ENCODE measurements around the gene CCER1. TPM values are rescaled to one million over a fixed set of nuclear protein-coding genes. Genes with fewer than 3 reads are reported as not detected.

The CCER1 gene
- total and polyA plus RNA-seq, 2 donors (not counting 1 experiment from before 2014, with no cell fraction given), result not detected

DNA sequence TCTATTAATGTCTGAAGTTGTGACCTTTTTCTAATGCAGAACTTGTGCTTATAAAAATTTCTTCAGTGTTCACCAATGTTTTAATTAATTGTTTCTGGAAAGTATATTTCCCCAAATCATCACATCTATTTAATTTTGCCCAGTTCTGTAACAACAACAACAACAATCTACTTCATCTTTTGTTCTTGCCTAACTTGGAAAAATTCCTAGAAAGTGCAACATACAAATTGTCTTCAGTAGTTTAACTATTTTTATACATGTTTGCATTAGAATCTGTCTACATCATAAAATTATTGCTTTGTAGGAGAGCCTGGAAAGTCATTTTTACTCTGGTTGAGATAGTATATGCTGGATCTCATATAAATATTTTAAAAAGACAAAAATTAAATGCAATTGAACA is 38.5 kb downstream of the CCER1 start:
- Histone ChIP-seq H4K20me1 (ENCODE audit: control insufficient read depth, insufficient read depth, low read length, poor library complexity, severe bottlenecking) (no peaks in the 10 kb centered on the region), H3K9ac (ENCODE audit: low read length) (no peak overlapping the region), H3K27me3 (replicated peaks in 1 of 4; ENCODE audit: control extremely low read depth in 1 of 4, control insufficient read depth in 3 of 4, insufficient read depth in 4 of 4, low read length in 3 of 4) (no peaks in the 10 kb centered on the region), H3K4me3 (ENCODE audit: control extremely low read depth in 1 of 5, extremely low read depth in 1 of 5, insufficient read depth in 1 of 5, low read depth in 2 of 5, low read length in 4 of 5) (no peak overlapping the region), H3K36me3 (replicated peaks in 1 of 2; ENCODE audit: control extremely low read depth in 1 of 2, control insufficient read depth in 1 of 2, extremely low read depth in 1 of 2, insufficient read depth in 2 of 2, low read length in 1 of 2) (no peaks in the 10 kb centered on the region), H2AFZ (ENCODE audit: insufficient read depth, low read depth, low read length, poor library complexity, severe bottlenecking) (no peak overlapping the region), H3K79me2 (ENCODE audit: control insufficient read depth, insufficient read depth, low read length) (no peaks in the 10 kb centered on the region), H3K4me2 (replicated peaks; ENCODE audit: low read depth, low read length, poor library complexity, severe bottlenecking) (no peak overlapping the region), H3K9me3 (ENCODE audit: control extremely low read depth in 1 of 3, control insufficient read depth in 2 of 3, insufficient read depth in 1 of 3, low read length in 2 of 3) (peaks cover 0 to 7% (median 0%) of the 10 kb centered on the region in 3 donors), H3K27ac (ENCODE audit: low read length in 2 of 2) (no peak overlapping the region), H3K4me1 (ENCODE audit: control insufficient read depth in 2 of 2, insufficient read depth in 2 of 2, low read length in 2 of 2) (no peaks in the 10 kb centered on the region)
- no peak for TF ChIP-seq EZH2 (IDR thresholded peaks at IDR 0.05; ENCODE audit: borderline replicate concordance, insufficient read depth, low read depth, low read length, poor library complexity, severe bottlenecking)
- TF ChIP-seq, protein P1, sequence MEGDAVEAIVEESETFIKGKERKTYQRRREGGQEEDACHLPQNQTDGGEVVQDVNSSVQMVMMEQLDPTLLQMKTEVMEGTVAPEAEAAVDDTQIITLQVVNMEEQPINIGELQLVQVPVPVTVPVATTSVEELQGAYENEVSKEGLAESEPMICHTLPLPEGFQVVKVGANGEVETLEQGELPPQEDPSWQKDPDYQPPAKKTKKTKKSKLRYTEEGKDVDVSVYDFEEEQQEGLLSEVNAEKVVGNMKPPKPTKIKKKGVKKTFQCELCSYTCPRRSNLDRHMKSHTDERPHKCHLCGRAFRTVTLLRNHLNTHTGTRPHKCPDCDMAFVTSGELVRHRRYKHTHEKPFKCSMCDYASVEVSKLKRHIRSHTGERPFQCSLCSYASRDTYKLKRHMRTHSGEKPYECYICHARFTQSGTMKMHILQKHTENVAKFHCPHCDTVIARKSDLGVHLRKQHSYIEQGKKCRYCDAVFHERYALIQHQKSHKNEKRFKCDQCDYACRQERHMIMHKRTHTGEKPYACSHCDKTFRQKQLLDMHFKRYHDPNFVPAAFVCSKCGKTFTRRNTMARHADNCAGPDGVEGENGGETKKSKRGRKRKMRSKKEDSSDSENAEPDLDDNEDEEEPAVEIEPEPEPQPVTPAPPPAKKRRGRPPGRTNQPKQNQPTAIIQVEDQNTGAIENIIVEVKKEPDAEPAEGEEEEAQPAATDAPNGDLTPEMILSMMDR (IDR thresholded peaks at IDR 0.05), result no peak
- ATAC-seq (ENCODE audit: low read depth) (no peak), DNase-seq (no peak)
- H3K27me3 Mint-ChIP-seq, result peaks cover 4% of the 10 kb centered on the region
- CTCF ChIA-PET, result no interaction called here
- no peak overlapping the region for H3K4me3 Mint-ChIP-seq
- intact Hi-C loops (cut with micrococcal nuclease), result no loop called here
- H3K4me1 Mint-ChIP-seq, result no peaks in the 10 kb centered on the region
- POLR2A ChIA-PET, result no interaction called here
- H3K27ac Mint-ChIP-seq, result no peak overlapping the region
- H3K9me3 Mint-ChIP-seq (ENCODE audit: insufficient read depth), result no peaks in the 10 kb centered on the region

DNA sequence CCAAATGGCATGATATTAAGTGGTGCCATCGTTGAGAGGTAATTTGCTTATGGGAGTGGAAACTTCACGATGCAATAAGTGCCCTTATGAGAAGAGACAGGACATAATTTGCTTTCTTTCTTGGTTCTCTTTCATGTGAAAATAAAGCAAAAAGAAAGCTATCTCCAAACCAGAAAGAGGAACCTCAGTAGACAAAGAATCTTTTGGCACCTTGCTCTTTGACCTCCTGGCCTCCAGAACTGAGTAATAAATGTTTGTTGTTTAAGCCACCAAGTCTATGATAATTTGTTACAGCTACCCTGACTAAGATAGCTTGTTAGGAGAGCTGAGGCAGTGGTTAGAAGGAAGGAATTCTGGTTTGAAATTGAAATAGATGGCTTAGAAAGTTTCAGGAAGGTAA is 39.6 kb downstream of the CCER1 start:
- H3K9me3 Mint-ChIP-seq (ENCODE audit: insufficient read depth), result no peaks in the 10 kb centered on the region
- ATAC-seq (ENCODE audit: low read depth), result no peak
- H3K4me1 Mint-ChIP-seq, result no peaks in the 10 kb centered on the region
- no peak overlapping the region for H2AFZ ChIP-seq (ENCODE audit: insufficient read depth, low read depth, low read length, poor library complexity, severe bottlenecking)
- no CpG with 5 or more reads among the region's 2 CpGs for WGBS (ENCODE audit: insufficient coverage)
- intact Hi-C loops (cut with micrococcal nuclease), result no loop called here
- H3K4me3 Mint-ChIP-seq, result no peak overlapping the region
- no peak overlapping the region for H3K27ac Mint-ChIP-seq
- no peaks in the 10 kb centered on the region for H3K27me3 ChIP-seq (replicated peaks in 1 of 4; ENCODE audit: control extremely low read depth in 1 of 4, control insufficient read depth in 3 of 4, insufficient read depth in 4 of 4, low read length in 3 of 4)
- H3K4me1 ChIP-seq (ENCODE audit: control insufficient read depth in 2 of 2, insufficient read depth in 2 of 2, low read length in 2 of 2), result no peaks in the 10 kb centered on the region
- TF ChIP-seq, protein P1 (IDR thresholded peaks at IDR 0.05), result no peak
- no peak for TF ChIP-seq EZH2 (IDR thresholded peaks at IDR 0.05; ENCODE audit: borderline replicate concordance, insufficient read depth, low read depth, low read length, poor library complexity, severe bottlenecking)
- ChIA-PET POLR2A (no interaction called here), CTCF (interaction anchor here (1.0 kb wide), 1 partner anchor 10 kb away, joined by 4 read pairs; no protein-coding TSS in a partner anchor)
- H3K79me2 ChIP-seq (ENCODE audit: control insufficient read depth, insufficient read depth, low read length), result no peaks in the 10 kb centered on the region
- no peak for DNase-seq
- no peak overlapping the region for H3K4me3 ChIP-seq (ENCODE audit: control extremely low read depth in 1 of 5, extremely low read depth in 1 of 5, insufficient read depth in 1 of 5, low read depth in 2 of 5, low read length in 4 of 5)
- H3K9ac ChIP-seq (ENCODE audit: low read length), result no peak overlapping the region
- peaks cover 0 to 7% (median 0%) of the 10 kb centered on the region in 3 donors for H3K9me3 ChIP-seq (ENCODE audit: control extremely low read depth in 1 of 3, control insufficient read depth in 2 of 3, insufficient read depth in 1 of 3, low read length in 2 of 3)
- no peak overlapping the region for H3K27ac ChIP-seq (ENCODE audit: low read length in 2 of 2)
- no peaks in the 10 kb centered on the region for H4K20me1 ChIP-seq (ENCODE audit: control insufficient read depth, insufficient read depth, low read length, poor library complexity, severe bottlenecking)
- H3K27me3 Mint-ChIP-seq, result peaks cover 4% of the 10 kb centered on the region
- no peak overlapping the region for H3K4me2 ChIP-seq (replicated peaks; ENCODE audit: low read depth, low read length, poor library complexity, severe bottlenecking)
- H3K36me3 ChIP-seq (replicated peaks in 1 of 2; ENCODE audit: control extremely low read depth in 1 of 2, control insufficient read depth in 1 of 2, extremely low read depth in 1 of 2, insufficient read depth in 2 of 2, low read length in 1 of 2), result no peaks in the 10 kb centered on the region

Measured in B cell (primary cell).